RWPE2 (cell line): ENCODE data around the gene UBXN10.

Experiments
- ATAC-seq: fragments of 200-7000 bp; cut with Tn5 transposase; 3 replicates; pipeline ENCODE4 v1.9.1; 2021; ENCODE audit warnings: low read depth
- DNase-seq: peaks from one replicate; pipeline ENCODE4 v3.0.0-alpha.2; 2020; ENCODE audit warnings: low spot score
- H3K27ac ChIP-seq: fragments of 450-650 bp; 2 replicates; pipeline ENCODE4 v1.5.1; 2017; ENCODE audit warnings: mild to moderate bottlenecking; ENCODE audit not compliant: poor library complexity, severe bottlenecking
- H3K27me3 ChIP-seq: fragments of 250-450 bp; sonication (Bioruptor Pico); 2 replicates; pipeline ENCODE4 v1.5.1; 2021; ENCODE audit warnings: mild to moderate bottlenecking, moderate library complexity; ENCODE audit not compliant: insufficient read depth, poor library complexity, severe bottlenecking
- H3K36me3 ChIP-seq: fragments of 250-450 bp; sonication (Bioruptor Pico); 2 replicates; pipeline ENCODE4 v1.5.1; 2020; ENCODE audit warnings: low read depth, mild to moderate bottlenecking, moderate library complexity
- H3K4me1 ChIP-seq: fragments of 250-450 bp; sonication (Bioruptor Pico); 2 replicates; pipeline ENCODE4 v1.5.1; 2021; ENCODE audit warnings: mild to moderate bottlenecking, moderate library complexity; ENCODE audit not compliant: insufficient read depth, poor library complexity, severe bottlenecking
- H3K4me3 ChIP-seq: fragments of 250-450 bp; sonication (Bioruptor Pico); 2 replicates; pipeline ENCODE4 v1.5.1; 2021; ENCODE audit warnings: mild to moderate bottlenecking, moderate library complexity; ENCODE audit not compliant: severe bottlenecking
- H3K9me3 ChIP-seq: fragments of 250-450 bp; sonication (Bioruptor Pico); 2 replicates; pipeline ENCODE4 v1.5.1; 2021; ENCODE audit warnings: mild to moderate bottlenecking, moderate library complexity; ENCODE audit not compliant: severe bottlenecking
- CTCF ChIP-seq: fragments of 450-650 bp; IDR thresholded peaks from one replicate; pipeline ENCODE4 v1.5.1; 2017; ENCODE audit warnings: mild to moderate bottlenecking, moderate library complexity; ENCODE audit not compliant: poor library complexity, severe bottlenecking

The UBXN10 gene

DNA sequence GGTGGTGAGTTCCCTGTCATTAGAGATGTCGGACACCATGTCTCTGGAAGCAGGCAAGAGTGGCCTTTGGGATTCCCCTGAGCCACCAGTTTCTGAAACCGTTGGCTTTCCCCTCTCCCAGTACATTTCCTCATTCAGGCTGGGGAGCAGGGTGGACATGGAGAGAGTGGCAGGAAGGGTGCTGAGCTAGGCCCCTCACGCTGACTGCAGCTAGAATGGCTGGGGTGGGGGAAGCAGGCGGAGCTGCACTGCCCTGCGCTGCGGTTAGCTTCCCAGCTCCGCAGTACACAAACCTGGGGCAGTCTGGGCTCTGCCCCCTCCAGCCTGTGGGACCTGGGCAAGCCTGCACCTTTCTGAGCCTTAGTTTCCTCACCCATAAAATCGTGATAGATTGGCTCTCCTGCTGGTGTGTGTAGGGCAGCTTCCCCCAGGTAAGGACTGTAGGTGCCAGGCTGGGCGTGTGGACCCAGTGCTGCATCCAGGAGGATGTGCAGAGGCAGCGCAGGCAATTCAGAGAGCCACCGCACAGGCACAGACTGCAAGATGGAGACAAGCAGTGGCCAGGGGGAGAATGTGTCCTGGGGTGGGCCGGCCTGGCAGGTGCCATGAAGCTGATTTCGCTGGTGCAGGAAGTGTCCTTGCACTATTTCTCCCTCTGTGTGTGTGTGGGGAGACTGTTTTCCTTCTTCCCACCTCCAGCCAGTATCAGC is 43.7 kb upstream of the UBXN10 start:
- Histone ChIP-seq H3K27ac (no peak overlapping the region), H3K36me3 (no peaks in the 10 kb centered on the region), H3K9me3 (no peaks in the 10 kb centered on the region), H3K4me3 (no peak overlapping the region), H3K4me1 (peaks cover 2% of the 10 kb centered on the region), H3K27me3 (no peaks in the 10 kb centered on the region)
- TF ChIP-seq CTCF: no peak
- no peak for ATAC-seq
- no peak for DNase-seq

GRCh38 chr1:20143318-20143717 is 42.6 kb upstream of the UBXN10 start:
- Histone ChIP-seq H3K36me3 (no peaks in the 10 kb centered on the region), H3K27ac (no peak overlapping the region), H3K4me1 (no peaks in the 10 kb centered on the region), H3K27me3 (no peaks in the 10 kb centered on the region), H3K9me3 (no peaks in the 10 kb centered on the region), H3K4me3 (no peak overlapping the region)
- ATAC-seq: no peak
- no peak for DNase-seq
- TF ChIP-seq CTCF: no peak

DNA sequence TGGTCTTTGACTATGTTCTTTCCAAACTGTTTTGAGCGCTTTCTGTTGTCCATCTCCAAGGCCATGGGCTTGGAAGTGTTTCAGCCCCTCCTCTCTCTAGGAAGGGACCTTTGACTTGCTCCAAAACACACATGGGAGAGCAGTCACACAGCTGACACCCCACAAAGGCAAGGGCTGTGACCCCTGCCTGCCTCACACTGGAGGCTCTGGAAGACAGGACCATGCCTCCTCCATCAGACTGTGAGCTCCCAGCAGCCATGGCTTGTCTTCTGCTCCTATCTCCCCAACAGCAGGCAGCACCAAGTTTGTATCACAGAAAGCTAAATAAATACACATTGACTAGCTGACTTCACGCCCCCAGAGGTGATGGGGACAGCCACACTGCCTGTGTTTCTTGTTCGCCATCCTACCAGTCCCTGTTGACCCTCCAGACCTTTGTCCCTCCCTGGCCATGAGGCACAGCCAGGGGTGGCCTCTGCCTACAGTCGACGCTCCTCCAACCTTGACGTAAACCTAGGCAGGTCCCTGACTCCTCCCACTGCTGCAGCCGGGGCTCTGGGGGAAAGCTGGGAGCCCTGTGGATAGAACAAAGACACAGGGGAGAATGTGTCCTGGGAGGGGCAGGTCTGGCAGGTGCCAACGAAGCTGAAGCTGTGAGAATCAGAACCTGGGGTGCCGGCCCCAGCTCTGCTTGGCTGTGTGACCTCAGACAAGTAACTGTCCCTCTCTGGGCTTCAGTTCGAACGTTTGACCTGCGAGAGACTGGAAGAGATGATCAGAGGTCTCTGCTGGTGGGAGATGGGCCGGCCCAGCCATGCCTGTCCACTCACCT is 41.9 kb upstream of the UBXN10 start:
- ATAC-seq: no peak
- Histone ChIP-seq H3K9me3 (no peaks in the 10 kb centered on the region), H3K27me3 (no peaks in the 10 kb centered on the region), H3K4me3 (no peak overlapping the region), H3K27ac (no peak overlapping the region), H3K36me3 (no peaks in the 10 kb centered on the region), H3K4me1 (no peaks in the 10 kb centered on the region)
- DNase-seq: no peak
- no peak for TF ChIP-seq CTCF

- no peak for TF ChIP-seq CTCF
Measured at GRCh38 chr1:20147846-20148570, 37.9 kb upstream of the UBXN10 start.

More at GRCh38 chr1:20147846-20148570, 37.9 kb upstream of the UBXN10 start:
- ATAC-seq (no peak), DNase-seq (peak; percentile 48)
- Histone ChIP-seq H3K27ac (no peak overlapping the region), H3K27me3 (no peaks in the 10 kb centered on the region), H3K9me3 (no peaks in the 10 kb centered on the region), H3K4me3 (no peak overlapping the region), H3K36me3 (no peaks in the 10 kb centered on the region), H3K4me1 (no peaks in the 10 kb centered on the region)
